Kidney glomerular epithelial cell (primary cell): Measurements from ENCODE around the gene ZFAND3.

Experiments used
- DNase-seq: peaks from one replicate; lab custom pipeline; 2025; lab: John Stamatoyannopoulos, UW

ZFAND3 gene

GRCh38 chr6:37819177-37819801 lies at the start of gene ZFAND3:
TSS of gene ZFAND3 (plus strand) at chr6:37819727. CDS start at chr6:37819946, 219 bp downstream.
- DNase-seq: peak; percentile 91

GRCh38 chr6:37774028-37774680 lies 45.4 kb upstream of the ZFAND3 start:
- DNase-seq: no peak

- no peak for DNase-seq
These were observed 43.0 kb upstream of the ZFAND3 start for GRCh38 chr6:37776566-37776965.

GRCh38 chr6:37777272-37777834 lies 42.2 kb upstream of the ZFAND3 start:
- DNase-seq: no peak

- no peak for DNase-seq
These were observed 40.3 kb upstream of the ZFAND3 start for GRCh38 chr6:37779111-37779800.

GRCh38 chr6:37779902-37780628 lies 39.5 kb upstream of the ZFAND3 start:
- no peak for DNase-seq

- DNase-seq: no peak
These were observed 37.7 kb upstream of the ZFAND3 start for GRCh38 chr6:37781788-37782187.

- no peak for DNase-seq
These were observed 36.3 kb upstream of the ZFAND3 start for GRCh38 chr6:37783025-37783855.

- peak; percentile 31 for DNase-seq
These were observed 35.5 kb upstream of the ZFAND3 start for GRCh38 chr6:37783856-37784584.

GRCh38 chr6:37784585-37784967 lies 35.0 kb upstream of the ZFAND3 start:
- DNase-seq: no peak

GRCh38 chr6:37785002-37785662 lies 34.4 kb upstream of the ZFAND3 start:
- DNase-seq: no peak

- DNase-seq: no peak
These were observed 33.8 kb upstream of the ZFAND3 start for GRCh38 chr6:37785663-37786270.

- DNase-seq: no peak
These were observed 32.3 kb upstream of the ZFAND3 start for GRCh38 chr6:37787216-37787615.

GRCh38 chr6:37788259-37788658 lies 31.3 kb upstream of the ZFAND3 start:
- no peak for DNase-seq

- peak; percentile 96 for DNase-seq
These were observed 28.2 kb upstream of the ZFAND3 start for GRCh38 chr6:37791156-37791919.

- no peak for DNase-seq
These were observed 27.0 kb upstream of the ZFAND3 start for GRCh38 chr6:37792457-37793033.

- DNase-seq: no peak
These were observed 26.5 kb upstream of the ZFAND3 start for GRCh38 chr6:37793067-37793466.

- peak; percentile 49 for DNase-seq
These were observed 24.7 kb upstream of the ZFAND3 start for GRCh38 chr6:37794825-37795224.
